HG03045 (cell line): ENCODE data around the gene MYF5.
A peak's percentile ranks its signal among the peaks of the same experiment; 100 is the strongest.

Source experiments
- ATAC-seq: cut with Tn5 transposase; IDR thresholded peaks from one replicate; pipeline ENCODE4 v1.9.1; 2021; ENCODE audit warnings: mild to moderate bottlenecking, moderate library complexity; ENCODE audit not compliant: unreplicated experiment

The MYF5 gene

DNA sequence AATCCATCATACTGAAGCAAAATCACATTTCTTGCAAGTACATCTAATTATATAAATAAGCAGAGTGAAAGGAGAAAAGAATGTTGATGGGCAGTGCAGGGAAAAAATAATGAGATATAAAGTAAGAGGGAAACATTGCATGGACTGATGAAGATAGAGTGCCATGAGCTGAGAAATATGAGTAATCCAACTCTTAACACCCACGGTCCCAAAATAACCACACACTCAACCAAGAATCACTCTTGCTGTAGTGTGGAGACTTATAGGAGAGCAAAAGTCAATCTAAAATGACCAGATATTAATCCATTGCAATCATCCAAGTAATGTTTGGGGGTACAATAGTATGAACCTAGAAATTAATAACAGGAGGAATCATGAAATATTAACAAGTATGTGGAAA lies 40.2 kb downstream of the MYF5 start:
- ATAC-seq: peak; percentile 85

DNA sequence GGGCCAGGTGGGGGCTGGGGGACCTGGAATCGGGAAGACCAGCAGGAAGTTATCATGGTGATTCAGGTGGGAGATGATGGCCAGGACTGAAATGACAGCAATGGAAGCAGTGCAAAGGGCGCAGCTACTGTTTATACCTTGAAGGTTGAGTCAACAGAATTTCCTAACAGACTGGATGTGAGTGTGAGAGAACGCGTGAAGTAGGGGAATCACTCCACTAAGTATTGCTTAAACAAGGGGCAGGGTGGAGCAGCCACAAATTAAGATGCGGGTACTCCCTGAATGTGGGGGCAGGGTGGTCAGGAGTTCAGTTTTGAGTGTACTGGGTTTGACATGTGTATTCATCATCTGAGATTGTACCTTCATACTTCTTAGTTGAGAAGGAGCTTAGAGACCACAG lies 45.1 kb downstream of the MYF5 start:
- ATAC-seq: no peak

DNA sequence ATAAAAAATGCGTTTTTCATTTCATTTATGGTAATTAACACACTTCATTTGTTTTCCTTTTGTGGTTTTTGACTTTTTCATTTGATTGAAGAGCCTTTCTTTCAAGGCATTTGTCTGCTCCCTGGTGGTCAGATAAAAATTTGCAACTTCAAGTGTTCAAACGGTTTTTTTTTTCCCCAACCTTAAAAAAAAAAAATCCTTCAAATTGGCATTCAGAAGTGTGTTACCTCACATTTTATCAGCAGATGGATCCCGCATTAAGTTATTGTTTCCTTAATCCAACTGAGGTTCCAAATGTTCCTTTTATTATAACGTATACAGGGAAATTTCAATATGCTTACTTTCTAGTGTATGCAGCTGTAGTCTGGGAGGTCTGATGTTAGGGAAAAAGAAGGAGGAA lies 47.2 kb downstream of the MYF5 start:
- ATAC-seq: no peak

DNA sequence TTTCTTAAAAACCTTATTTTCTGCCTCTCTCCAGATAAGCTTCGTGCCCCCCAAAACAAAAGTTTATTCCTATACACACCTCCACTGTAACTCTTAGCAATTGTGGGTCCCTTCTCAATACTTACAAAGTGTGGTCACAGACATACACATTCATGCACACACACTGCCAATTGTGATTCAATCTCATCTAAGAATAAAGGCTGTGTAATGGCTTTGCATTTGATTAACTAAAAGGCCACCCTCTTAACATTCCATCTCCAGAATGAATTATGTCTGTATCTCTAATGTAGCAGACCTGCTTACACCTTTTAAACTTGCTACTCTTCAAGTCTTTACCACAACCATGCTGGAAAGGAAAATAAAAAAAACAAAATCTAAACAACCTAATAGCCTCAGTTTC lies 49.5 kb downstream of the MYF5 start:
- no peak for ATAC-seq

DNA sequence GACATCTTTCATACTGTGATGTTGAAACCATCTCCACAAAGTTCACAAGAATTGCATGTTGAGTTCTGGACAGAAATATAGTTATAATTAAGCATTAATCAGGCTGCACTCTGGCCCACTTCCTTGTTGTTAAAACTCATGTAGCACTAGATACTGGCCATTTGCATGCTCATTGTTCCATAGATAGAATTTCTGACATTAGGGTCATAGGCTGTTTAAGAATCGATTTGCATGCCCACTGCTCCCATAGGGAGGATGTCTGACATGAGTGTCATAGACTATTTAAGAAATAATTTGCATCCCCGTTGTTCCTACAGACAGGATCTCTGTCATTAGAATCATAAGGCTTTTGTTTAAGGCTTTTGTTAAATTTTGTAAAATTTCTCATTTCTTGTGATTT lies 50.2 kb downstream of the MYF5 start:
- ATAC-seq: peak; percentile 94
